HG03354 (cell line): ENCODE measurements around the gene NISCH.

ENCODE experiments used
- ATAC-seq: cut with Tn5 transposase; IDR thresholded peaks from one replicate; pipeline ENCODE4 v1.9.1; 2021; ENCODE audit warnings: mild to moderate bottlenecking; ENCODE audit not compliant: unreplicated experiment, poor library complexity, severe bottlenecking

Gene NISCH

DNA sequence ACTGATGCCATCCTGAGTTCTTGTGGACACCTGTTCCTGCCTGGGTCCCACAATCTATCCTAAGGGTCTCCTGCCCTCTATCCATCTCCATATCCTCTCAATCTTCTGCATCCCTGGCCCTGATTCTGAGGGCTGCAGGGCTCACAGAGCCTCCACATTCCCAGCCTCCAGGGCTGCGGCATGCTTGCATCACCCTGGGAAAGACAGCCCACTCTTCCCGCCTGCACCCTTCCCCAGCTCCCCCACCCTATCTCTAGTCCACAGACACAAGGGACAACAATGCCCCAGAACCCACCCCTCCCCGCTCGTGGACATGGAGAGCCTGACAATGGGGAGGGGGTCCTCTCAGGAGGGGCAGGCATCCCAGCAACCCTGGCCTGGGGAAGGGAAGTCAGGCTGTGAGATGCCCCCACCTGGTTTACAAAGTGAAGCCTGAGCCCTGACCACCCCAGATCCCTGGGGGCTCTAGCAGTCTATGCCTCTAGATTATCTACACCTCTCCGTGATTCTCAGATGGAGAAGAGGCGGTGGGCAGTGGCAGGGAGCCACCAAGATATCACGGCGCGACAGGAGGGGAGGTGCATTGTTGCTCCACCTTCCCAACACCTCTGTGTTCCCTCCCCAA, 20.8 kb upstream of the NISCH start:
- ATAC-seq: no peak

DNA sequence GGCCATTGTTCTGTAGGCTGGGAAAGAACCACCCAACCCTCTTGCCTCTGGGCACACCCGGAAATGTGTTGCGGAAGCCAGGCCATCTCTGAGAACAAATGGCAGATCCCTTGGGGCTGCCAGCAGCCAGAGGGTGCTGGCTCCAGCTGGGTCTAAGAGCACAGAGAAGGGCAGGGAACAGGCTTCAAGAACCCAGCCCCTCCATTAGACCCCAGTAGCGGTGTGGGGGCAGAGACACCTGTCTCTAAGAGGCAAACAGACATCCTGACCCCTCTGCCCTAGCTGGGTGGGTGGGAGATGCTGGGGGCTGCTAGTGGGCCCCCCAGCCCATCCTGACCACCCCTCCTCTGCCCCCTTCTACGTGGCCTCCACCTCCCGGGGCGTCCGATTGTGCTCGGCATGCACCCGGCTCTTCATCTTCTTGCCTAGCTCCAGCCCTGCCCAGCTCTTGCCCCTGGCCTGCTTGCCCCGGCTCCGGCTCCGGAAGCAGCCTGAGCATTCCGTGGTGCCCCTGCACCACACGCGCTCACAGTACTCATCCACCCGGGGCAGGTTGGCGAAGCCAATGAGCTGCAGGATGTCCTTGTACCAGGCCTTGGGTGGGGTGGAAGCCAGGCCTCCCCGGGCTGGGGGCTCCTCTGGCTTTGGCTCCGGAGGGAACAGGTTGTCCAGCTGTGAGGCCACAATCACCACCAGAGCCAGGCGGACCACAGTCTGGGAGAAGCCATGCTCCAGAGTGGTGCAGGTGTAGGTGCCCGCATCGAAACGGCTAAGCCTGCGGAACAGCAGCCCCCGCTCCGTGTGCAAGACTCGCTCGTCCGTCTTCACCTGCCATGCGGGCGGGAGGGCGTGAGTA, 19.9 kb upstream of the NISCH start:
- no peak for ATAC-seq

DNA sequence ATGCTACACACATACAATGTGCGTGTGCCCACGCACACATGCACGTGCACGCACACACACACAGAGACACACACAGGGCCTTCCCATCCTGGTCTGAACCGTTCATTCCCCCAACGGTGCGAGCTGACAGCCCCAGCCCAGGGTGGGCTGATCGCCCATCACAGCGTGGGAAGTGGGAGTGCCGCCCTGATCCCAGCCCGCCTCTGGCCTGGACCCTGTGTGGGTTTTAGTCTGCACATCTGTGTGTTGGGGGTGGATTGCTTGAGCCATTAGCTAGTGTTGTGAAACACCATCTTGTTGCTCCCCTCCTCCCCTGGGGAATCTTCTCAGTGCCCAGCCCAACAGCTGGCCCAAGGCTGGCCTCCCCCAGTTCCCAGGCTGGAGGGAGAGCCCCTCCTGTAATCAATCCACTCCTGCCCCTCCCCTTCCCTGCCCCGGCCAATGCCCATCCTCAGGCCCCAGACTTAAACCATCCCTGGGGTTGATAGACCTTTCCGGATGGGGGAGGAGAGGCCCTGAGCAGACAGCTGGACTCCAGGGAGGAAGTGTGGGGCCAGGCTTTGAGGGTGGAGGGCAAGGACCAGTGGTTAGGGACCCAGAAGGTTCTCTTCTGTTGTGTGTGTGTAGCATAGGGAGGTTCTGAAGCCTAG, 18.8 kb upstream of the NISCH start:
- no peak for ATAC-seq

DNA sequence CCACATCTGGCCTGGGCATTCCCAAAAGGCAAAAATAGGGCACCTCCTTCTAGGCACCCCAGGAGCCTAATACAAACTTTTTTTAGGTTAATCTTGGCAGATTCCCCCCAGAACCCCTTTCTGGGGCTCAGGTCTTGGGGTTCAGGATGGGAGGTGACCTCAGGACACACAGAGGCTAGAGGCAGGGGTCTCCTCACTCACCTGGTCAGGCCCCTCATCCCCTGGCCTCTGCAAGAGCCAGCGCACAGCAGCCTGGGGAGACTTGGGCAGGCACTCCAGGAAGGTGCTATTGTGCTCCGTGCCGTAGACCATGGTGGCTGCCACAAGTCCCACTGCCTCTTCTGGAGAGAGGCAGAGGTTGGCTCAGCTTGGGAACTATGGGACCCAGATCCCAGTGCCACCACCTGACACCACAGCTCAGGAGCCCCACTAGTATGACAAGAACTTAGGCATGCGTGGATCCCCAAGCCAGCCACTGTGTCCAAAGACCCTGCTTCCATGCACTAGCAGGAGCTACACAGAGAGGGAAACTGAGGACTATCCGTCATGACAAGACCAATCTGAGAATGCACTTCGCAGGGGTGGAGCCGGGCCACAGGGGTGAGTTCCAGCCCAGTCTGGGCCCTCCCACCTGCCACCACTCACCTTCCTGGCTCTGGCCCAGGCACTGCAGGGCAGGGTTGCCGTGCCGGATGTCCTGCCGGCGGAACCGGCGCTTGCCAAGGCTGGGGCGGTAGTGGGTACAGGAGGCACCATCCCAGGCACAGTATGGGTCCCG, 17.9 kb upstream of the NISCH start:
- ATAC-seq: no peak

DNA sequence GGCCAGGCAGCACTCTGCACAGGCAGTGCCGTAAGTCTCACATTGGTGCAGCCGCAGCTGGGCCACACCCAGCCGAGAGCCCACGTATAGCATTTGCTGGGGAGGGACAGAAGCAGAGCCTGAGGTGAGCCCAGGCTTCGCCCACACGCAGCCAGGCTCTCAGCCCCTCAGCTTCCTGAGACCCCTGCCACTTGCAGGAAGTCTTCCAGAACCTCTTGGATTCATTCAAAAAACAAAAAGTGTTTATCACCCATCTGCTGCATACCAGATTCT, 17.4 kb upstream of the NISCH start:
- ATAC-seq: no peak

DNA sequence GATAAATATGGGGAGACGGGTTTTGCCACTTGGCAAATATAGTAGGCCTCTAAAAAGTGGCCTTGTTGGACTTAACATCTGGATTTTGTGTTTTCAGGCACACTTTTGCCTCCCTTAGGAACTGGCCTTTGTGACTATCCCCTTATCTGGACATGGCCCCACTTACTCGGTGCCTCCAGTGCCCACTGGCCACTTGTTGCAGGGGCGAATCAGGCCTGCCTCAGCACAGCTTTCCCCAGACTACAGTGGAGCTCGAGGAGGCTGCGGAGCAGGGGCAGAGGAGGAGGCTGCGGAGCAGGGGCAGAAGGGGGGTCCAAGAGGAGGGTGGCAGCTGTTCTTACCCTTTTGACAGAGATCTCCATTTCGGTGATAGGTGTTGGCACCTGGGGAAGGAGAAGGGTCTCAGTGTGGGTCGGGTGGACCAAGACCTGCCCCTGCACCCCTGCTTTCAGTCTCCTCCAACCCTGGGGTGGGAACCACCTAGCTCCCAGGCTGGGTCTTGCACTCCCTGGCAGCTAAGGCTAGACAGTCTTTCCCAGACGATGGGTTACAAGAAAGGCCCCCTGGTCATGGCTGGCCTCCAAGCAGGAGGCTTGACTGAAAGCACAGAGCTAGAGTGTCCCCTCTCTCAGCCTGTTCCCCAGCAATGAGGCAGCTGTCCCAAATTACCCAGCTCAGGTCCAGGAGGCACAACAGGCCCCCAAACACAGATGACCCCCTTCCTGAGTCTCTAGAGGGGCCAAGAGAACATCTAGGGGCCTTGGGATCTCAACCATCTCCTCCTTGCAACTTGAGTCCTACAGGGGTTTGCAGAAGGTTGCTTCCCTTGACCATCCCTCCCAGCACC, 16.6 kb upstream of the NISCH start:
- no peak for ATAC-seq

DNA sequence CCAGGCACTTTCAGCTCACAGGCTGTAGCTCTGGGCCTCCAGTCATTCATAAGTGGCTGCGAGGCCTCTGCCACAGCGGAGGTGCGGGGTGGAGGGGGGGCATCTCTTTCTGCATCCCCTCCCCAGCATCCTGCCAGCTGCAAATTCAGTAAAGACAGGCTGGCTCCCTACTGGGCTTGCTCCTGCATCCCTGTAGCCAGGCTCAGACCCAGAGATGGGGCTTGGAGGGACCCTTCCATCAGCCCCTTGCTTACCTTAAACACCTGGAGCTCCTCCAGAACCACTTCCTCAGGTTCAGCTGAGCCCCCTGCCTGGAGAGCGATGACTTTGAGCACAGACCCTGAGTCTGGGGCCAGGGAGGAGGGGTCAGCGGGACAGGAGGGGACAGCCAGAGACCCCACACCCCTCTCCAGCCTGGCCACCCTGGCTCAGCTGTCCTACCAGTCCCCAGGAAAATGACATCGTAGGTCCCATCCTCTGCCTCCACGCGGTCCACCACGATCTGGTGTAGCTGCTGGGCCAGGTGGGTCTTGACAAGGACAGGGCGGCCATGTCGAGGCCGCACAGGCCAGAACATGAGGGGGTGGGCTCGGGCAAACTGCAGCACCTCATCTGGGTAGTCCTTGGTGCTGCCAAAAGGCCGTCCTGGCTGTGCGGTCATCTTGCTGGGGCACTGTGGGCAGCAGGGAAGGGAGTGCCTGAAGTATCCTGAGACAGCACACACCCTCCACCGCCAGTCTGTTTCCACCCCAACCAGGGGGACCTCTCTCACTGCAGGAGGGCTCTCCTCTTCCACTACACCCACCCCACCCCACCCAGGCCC, 15.8 kb upstream of the NISCH start:
- no peak for ATAC-seq

DNA sequence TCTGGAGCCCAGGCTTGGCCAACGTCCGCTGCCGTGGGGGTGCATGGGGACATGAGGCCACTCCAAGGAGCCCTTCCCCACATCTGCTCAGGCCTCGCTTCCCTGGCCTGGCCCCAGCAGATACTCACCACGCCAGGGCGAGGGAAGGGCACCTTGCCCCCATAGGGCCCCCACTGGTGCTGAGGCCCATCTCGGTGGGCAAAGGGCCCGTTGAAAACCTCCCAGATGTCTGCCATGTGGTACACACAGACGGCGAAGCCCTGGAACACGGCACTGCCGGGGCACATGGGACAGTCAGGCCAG, 15.2 kb upstream of the NISCH start:
- ATAC-seq: no peak

DNA sequence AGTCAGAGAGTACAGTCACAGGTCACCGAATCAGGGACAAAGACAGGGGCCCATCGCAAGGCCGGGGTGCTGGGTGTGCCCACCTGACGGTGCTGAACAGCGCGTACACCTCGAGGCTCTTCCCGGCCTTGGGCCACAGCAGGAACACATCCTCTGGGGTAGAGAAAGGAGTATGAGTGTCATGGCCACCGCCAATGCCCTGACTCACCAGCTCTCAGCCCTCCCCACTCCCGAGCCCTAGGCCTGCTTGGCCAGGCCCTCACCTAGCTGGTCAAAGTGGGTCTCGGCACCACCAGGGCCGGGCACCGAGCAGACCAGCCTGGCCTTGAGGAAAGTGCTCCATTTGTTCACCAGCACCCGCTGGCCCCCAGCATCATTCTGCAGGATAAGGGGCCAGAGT, 14.7 kb upstream of the NISCH start:
- no peak for ATAC-seq

DNA sequence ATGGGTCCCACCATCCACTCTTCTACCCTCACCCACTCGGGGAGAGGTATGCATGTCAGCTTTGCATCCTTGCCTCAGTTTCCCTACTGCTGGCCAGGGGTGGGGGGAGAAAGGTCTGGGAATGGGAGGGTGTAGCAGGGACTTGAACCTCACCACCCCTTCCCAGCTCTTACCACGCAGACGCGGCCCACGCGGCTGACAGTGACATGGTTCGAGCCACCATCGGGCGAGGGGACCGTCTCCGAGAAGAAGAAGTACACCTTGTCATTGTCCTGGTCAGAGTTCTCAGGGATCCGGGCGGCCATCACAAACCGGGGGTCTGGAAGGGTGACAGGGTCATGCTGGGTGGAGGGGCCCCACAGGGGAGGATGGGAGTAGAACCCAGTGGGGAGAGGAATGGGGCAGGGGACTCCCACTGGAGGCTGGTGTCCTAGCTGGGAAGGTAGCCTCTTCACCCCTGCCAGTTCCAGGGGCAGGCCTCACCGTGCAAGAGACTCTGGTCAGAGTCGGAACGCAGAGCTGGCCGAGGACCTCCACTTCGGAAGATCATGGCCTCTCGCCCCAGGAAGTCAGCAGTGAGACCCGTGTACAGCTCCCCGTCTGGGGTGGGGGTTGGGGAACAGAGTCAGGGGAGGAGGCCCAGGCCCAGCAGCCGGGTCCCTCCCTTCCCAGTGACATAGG, 14.2 kb upstream of the NISCH start:
- ATAC-seq: no peak

DNA sequence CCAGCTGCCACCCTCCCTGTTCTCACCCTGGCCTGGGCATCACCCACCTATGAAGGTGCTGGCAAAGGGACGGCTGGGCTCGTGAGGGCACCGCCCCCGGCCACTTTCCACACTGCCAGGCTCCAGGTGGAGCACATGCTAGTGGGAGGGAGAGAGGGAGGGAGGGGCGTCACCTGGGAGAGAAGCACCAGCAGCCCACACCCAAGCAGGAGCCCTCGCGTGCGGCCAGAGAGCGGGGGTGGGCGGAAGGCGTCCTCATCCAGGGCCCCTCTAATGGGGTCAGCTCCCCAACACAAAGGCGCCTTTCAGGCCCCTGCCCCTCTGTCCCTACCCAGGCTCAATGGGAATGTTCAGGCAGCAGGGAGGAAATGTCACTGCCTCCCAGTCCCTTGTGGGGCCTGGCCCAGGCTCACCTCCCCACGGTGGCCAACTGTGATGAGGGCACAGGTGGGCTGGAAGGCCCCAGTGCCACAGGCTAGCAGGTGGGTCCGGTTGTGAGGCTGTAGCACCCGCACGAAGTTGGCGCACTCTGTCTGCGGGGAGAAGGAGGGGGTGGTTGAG, 13.6 kb upstream of the NISCH start:
- no peak for ATAC-seq

DNA sequence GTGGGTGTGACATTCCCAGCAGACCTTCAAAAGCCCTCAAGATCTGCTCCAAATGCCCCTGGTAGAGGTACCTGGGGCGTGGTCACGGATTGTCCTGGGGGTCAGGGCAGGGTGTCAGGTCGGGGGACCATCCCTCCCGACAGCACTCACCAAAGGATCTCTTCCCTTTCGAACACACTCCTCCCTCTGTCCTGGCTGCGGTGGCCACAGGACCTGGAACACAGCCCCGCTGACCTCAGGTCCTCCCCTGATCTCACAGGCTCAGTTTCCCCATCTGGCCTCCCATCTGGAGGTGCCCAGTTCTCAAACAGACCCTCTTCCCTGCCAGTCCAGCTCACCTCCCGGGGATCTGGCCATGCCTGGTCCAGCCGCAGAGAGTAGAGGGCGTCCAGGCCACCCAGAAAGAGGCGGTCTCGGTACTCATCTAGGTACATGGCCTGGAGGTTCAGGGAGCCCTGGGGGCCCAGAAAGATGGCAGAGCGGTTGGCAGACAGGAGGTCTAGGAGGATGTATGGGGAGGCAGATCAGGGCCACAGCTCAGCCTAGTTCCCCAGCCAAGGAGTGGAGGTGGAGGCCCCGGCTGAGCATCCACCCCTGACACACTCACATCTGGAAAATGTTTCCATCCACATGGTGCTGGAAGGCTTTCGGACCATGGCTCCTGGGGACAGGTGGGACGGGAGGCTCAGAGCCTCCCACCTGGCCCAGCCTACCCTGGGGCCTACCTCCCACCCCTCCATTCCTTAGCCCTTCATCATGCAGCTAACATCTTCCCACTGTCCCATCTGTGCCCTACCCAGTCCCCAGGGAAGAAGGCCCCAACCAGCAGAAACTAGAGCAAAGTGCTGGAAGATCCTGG, 12.8 kb upstream of the NISCH start:
- ATAC-seq: no peak

DNA sequence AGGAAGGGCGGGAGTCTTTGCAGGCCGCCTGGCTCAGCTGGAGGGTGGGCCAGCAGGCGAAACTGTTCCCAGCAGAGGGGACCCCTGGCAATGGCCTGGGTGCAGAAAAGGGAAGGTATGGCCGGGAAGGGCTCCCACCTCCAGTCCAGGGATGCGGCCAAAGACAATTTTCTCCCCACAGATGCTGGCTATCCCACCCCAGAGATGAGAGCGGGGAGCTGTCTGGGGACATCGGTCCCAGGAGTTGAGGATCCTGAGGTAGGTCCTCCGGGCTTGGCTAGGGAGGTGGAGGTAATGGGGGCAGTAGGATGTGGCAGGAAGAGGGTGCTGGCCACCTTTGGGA, 12.2 kb upstream of the NISCH start:
- ATAC-seq: no peak

DNA sequence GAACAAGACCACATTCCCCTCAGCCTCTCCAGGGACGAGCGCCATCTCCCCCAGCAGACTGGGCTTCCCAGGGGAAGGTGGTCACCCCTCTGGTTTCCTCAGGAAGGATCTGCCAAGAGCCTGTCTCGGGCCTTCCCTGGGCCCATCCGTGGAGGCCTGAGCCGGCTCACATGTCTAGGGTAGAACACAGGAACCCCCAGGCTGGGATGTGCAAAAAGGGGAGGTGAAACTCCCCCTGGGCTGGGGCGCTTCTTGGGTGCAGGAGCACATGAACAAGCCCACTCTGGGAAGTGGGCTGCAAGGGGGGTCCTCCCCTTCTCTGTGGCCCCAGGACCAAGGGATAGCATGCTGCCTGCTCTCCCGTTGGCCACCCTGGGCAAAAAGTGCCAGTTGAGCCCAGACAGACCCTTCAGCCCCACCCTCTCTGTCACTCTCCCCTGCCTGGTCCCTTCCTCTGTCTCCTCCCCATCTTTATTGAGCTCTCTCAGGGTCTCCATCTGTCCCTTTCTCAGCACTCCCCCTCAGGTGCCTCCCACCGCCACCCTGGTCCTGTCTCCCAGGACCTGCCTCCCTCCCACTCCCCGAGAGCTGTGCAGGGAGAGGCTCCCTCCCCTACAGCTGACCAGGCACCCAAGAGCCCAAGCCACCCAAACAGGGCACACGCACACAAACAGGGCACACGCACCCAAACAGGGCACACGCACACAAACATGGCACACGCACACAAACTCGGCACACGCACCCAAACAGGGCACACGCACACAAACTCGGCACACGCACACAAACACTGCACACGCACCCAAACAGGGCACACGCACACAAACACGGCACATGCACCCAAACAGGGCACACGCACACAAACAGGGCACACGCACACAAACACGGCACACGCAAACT, 11.4 kb upstream of the NISCH start:
- no peak for ATAC-seq

DNA sequence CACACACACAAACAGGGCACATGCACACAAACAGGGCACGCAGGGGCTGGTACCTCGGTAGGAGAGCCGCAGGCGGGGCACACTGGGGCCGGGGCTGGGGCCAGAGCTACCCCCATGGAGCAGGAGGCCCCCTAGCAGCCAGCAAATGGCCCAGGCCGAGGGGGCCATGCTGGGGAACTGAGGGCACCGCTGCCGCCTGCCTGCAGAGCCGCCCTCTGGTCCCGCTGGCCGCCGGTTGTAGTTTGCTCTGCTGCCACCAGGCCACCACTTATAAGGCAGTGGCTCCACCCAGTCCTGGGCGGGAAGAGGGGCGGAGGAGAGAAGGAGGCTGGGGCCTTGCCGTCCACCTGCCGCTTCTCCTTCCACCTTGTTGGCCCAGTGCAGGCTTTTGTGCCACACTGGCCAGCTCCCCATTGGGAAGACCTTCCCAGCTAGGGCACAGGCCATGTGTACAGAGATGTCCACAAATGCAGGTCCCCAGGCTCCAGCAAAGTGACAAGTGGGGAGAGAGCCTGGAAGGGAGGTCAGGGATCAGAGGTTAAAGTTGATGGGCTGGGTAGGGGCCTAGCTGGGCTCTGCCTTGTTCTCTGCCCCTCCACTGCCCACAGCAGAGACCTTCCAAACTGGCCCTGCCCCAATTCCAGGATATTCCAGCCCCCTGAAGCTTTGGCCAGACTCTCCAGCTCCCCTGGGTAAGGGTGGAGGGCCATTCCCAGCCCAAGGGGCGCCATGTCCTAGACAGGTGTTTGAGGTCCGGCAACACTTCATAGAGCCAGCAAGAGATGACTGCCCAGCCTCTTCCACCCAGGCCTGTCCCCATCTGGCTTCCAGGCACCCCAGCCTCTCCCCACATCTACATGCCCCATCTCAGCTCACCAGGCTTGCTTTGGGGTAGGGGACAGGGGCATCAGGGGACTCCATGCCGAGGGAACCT, 10.3 kb upstream of the NISCH start, which contains the start of gene SEMA3G:
Gene SEMA3G (minus strand): TSS at position 244 of the 934 bp plus-strand sequence. CDS start 76 bp downstream, at position 168.
- peak; percentile 93 for ATAC-seq
